Measurements from ENCODE around the gene ITGA2B.

DNA sequence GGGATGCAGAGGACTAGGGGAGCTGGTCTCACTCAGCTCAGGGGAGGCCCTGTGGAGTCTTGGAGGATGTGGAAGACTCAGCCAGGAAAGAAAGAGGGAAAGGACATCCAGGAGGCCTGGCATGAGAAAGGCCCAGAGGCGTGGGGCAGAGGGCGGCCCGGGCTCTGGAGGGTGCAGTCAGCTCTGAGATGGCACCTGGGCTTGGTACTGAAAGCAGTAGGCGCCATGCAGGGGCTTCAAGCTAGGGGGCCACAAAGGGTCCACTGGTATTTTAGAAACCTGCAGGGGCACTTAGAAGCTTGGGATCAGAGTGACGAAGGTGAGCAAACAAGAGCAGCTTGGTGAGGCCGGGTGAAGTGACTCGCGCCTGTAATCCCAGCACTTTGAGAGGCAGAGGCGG, 31.4 kb downstream of the ITGA2B start:
- TF ChIP-seq POLR2A (IDR thresholded peaks at IDR 0.05; ENCODE audit: low read depth, low read length) (no peak), POLR2AphosphoS5 (IDR thresholded peaks at IDR 0.05; ENCODE audit: low read depth, low read length) (no peak), TAF1 (IDR thresholded peaks at IDR 0.05; ENCODE audit: borderline replicate concordance, low read depth, low read length) (no peak)
